Measurements from ENCODE around the gene MCFD2.
"Not testable (repeated sequence)": the region's sequence is repeated elsewhere in the genome, so short reads cannot be mapped to it uniquely, and the experiment has no call there.

- TF ChIP-seq, protein P1, sequence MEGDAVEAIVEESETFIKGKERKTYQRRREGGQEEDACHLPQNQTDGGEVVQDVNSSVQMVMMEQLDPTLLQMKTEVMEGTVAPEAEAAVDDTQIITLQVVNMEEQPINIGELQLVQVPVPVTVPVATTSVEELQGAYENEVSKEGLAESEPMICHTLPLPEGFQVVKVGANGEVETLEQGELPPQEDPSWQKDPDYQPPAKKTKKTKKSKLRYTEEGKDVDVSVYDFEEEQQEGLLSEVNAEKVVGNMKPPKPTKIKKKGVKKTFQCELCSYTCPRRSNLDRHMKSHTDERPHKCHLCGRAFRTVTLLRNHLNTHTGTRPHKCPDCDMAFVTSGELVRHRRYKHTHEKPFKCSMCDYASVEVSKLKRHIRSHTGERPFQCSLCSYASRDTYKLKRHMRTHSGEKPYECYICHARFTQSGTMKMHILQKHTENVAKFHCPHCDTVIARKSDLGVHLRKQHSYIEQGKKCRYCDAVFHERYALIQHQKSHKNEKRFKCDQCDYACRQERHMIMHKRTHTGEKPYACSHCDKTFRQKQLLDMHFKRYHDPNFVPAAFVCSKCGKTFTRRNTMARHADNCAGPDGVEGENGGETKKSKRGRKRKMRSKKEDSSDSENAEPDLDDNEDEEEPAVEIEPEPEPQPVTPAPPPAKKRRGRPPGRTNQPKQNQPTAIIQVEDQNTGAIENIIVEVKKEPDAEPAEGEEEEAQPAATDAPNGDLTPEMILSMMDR (IDR thresholded peaks at IDR 0.05), result not testable (repeated sequence)
- TF ChIP-seq EZH2phosphoT487, EZH2 (IDR thresholded peaks at IDR 0.05): not testable (repeated sequence)
Observed at GRCh38 chr2:46904908-46905678, 10.5 kb downstream of the MCFD2 start.

All from neural progenitor cell (in vitro differentiated cells).